ENCODE results near the gene C11orf21. TPM values are rescaled to one million over a fixed set of nuclear protein-coding genes. Genes with fewer than 3 reads are reported as not detected.

The C11orf21 gene
- polyA plus RNA-seq, 1 donor (not counting 4 experiments of a cell fraction or from before 2014, with no cell fraction given) = not detected

GRCh38 chr11:2280208-2280607 lies 21.5 kb downstream of the C11orf21 start:
- TF ChIP-seq EZH2 (IDR thresholded peaks at IDR 0.05; ENCODE audit: low read length) = no peak
- TF ChIP-seq, protein P1, sequence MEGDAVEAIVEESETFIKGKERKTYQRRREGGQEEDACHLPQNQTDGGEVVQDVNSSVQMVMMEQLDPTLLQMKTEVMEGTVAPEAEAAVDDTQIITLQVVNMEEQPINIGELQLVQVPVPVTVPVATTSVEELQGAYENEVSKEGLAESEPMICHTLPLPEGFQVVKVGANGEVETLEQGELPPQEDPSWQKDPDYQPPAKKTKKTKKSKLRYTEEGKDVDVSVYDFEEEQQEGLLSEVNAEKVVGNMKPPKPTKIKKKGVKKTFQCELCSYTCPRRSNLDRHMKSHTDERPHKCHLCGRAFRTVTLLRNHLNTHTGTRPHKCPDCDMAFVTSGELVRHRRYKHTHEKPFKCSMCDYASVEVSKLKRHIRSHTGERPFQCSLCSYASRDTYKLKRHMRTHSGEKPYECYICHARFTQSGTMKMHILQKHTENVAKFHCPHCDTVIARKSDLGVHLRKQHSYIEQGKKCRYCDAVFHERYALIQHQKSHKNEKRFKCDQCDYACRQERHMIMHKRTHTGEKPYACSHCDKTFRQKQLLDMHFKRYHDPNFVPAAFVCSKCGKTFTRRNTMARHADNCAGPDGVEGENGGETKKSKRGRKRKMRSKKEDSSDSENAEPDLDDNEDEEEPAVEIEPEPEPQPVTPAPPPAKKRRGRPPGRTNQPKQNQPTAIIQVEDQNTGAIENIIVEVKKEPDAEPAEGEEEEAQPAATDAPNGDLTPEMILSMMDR (optimal IDR thresholded peaks at IDR 0.05 in 1 of 3, IDR thresholded peaks at IDR 0.05 in 1 of 3, conservative IDR thresholded peaks at IDR 0.05 in 1 of 3; ENCODE audit: extremely low read depth in 1 of 3, insufficient read depth in 2 of 3, low read length in 3 of 3) = no peak
- Histone ChIP-seq H3K79me2 (ENCODE audit: control insufficient read depth, insufficient read depth, low read length) (no peaks in the 10 kb centered on the region), H3K4me1 (ENCODE audit: control insufficient read depth, extremely low read depth, insufficient read depth, low read length) (no peaks in the 10 kb centered on the region), H3K9ac (ENCODE audit: control insufficient read depth, extremely low read depth, insufficient read depth, low read length) (no peak overlapping the region), H3K27ac (ENCODE audit: control insufficient read depth, insufficient read depth, low read length) (no peak overlapping the region), H2AFZ (ENCODE audit: control insufficient read depth, low read length) (no peak overlapping the region), H3K27me3 (ENCODE audit: control insufficient read depth, extremely low read depth, insufficient read depth, low read length) (peaks cover 13% of the 10 kb centered on the region), H3K9me1 (ENCODE audit: control insufficient read depth, extremely low read depth, insufficient read depth, low read length) (no peaks in the 10 kb centered on the region), H3K36me3 (ENCODE audit: control insufficient read depth in 2 of 2, extremely low read depth in 1 of 2, insufficient read depth in 2 of 2, low read length in 2 of 2) (no peaks in the 10 kb centered on the region), H3K9me3 (ENCODE audit: control insufficient read depth, low read depth, low read length) (no peaks in the 10 kb centered on the region), H3K4me3 (ENCODE audit: control insufficient read depth in 2 of 3, extremely low read depth in 1 of 3, insufficient read depth in 2 of 3, low read depth in 1 of 3, low read length in 3 of 3) (no peak overlapping the region), H4K20me1 (ENCODE audit: control insufficient read depth, extremely low read depth, insufficient read depth, low read length) (no peaks in the 10 kb centered on the region), H3K4me2 (ENCODE audit: control insufficient read depth, extremely low read depth, insufficient read depth, low read depth, low read length) (no peak overlapping the region)
- dilution Hi-C loops (cut with MboI; ENCODE audit: extremely low pct_ligation_motif_present, low sequenced_read_pairs) = no loop called here
- FAIRE-seq (no peak), DNase-seq (ENCODE audit: low read depth, low spot score) (no peak)

DNA sequence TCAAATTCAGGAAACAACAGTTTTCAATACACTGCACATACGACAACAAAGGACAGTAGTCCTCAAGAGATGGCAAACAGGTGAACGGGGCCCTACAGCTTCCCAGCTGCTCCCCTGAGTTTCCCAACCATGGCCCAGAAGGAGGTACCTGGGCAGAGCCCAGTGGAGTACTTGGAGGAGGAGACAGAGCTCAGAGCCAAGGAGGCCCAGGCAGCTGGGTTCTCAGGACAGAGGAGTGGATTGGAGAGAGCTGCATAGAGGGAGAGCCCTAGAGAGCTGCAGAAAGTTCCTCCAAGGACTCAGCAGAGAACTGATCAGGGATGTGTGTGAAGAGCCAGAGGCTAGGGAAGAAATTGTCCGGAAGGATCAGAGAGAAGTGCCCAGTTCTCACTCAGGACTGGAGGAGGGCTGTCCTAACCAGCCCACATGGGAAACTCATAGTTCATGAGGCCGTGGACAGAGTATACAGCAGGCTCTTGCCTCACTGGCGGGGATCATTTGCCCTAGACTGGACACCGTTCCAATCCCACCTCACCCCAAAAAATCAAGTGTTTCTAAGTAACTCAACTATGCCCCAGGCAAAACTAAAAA lies 23.7 kb downstream of the C11orf21 start:
- Histone ChIP-seq H3K36me3 (ENCODE audit: control insufficient read depth in 2 of 2, extremely low read depth in 1 of 2, insufficient read depth in 2 of 2, low read length in 2 of 2) (no peaks in the 10 kb centered on the region), H3K79me2 (ENCODE audit: control insufficient read depth, insufficient read depth, low read length) (no peaks in the 10 kb centered on the region), H3K27ac (ENCODE audit: control insufficient read depth, insufficient read depth, low read length) (no peak overlapping the region), H3K4me1 (ENCODE audit: control insufficient read depth, extremely low read depth, insufficient read depth, low read length) (no peaks in the 10 kb centered on the region), H3K9ac (ENCODE audit: control insufficient read depth, extremely low read depth, insufficient read depth, low read length) (no peak overlapping the region), H3K4me2 (ENCODE audit: control insufficient read depth, extremely low read depth, insufficient read depth, low read depth, low read length) (no peak overlapping the region), H3K4me3 (ENCODE audit: control insufficient read depth in 2 of 3, extremely low read depth in 1 of 3, insufficient read depth in 2 of 3, low read depth in 1 of 3, low read length in 3 of 3) (no peak overlapping the region), H3K9me3 (ENCODE audit: control insufficient read depth, low read depth, low read length) (no peaks in the 10 kb centered on the region), H3K27me3 (ENCODE audit: control insufficient read depth, extremely low read depth, insufficient read depth, low read length) (peaks cover 28% of the 10 kb centered on the region), H3K9me1 (ENCODE audit: control insufficient read depth, extremely low read depth, insufficient read depth, low read length) (no peaks in the 10 kb centered on the region), H2AFZ (ENCODE audit: control insufficient read depth, low read length) (no peak overlapping the region), H4K20me1 (ENCODE audit: control insufficient read depth, extremely low read depth, insufficient read depth, low read length) (no peaks in the 10 kb centered on the region)
- FAIRE-seq (no peak), DNase-seq (ENCODE audit: low read depth, low spot score) (no peak)
- TF ChIP-seq, protein P1 (optimal IDR thresholded peaks at IDR 0.05 in 1 of 3, IDR thresholded peaks at IDR 0.05 in 1 of 3, conservative IDR thresholded peaks at IDR 0.05 in 1 of 3; ENCODE audit: extremely low read depth in 1 of 3, insufficient read depth in 2 of 3, low read length in 3 of 3) = no peak
- no peak for TF ChIP-seq EZH2 (IDR thresholded peaks at IDR 0.05; ENCODE audit: low read length)
- dilution Hi-C loops (cut with MboI; ENCODE audit: extremely low pct_ligation_motif_present, low sequenced_read_pairs) = no loop called here
